Endodermal cell (in vitro differentiated cells): ENCODE results near the gene UBL4B. TPM values are rescaled to one million over a fixed set of nuclear protein-coding genes. Genes with fewer than 3 reads are reported as not detected.

ENCODE experiments used
- DNase-seq: peaks from one replicate; pipeline ENCODE4 v3.0.0-alpha.2; 2017
- H3K27ac ChIP-seq: 2 replicates; pipeline ENCODE4 v1.5.1; 2013; ENCODE audit warnings: mild to moderate bottlenecking, low read depth, low read length, moderate library complexity
- H3K27me3 ChIP-seq: 2 replicates; pipeline ENCODE4 v1.6.1; 2013; ENCODE audit warnings: mild to moderate bottlenecking, low read length, moderate library complexity; ENCODE audit not compliant: insufficient read depth, control insufficient read depth, poor library complexity, severe bottlenecking
- H3K36me3 ChIP-seq: 2 replicates; pipeline ENCODE4 v1.7.0; 2013; ENCODE audit warnings: mild to moderate bottlenecking, low read length, moderate library complexity; ENCODE audit not compliant: control insufficient read depth, insufficient read depth
- H3K4me1 ChIP-seq: one replicate; pipeline ENCODE4 v1.7.0; 2013; ENCODE audit warnings: low read length; ENCODE audit not compliant: control insufficient read depth, insufficient read depth
- H3K4me3 ChIP-seq: 2 replicates; pipeline ENCODE4 v1.5.1; 2013; ENCODE audit warnings: mild to moderate bottlenecking, low read length, moderate library complexity
- H3K9ac ChIP-seq: 2 replicates; pipeline ENCODE4 v1.6.1; 2013; ENCODE audit warnings: mild to moderate bottlenecking, low read length, moderate library complexity; ENCODE audit not compliant: poor library complexity, severe bottlenecking; ENCODE audit errors: extremely low read depth
- H3K9me3 ChIP-seq: 2 replicates; pipeline ENCODE4 v1.6.1; 2013; ENCODE audit warnings: mild to moderate bottlenecking, low read length, moderate library complexity; ENCODE audit not compliant: control insufficient read depth
- H3K27ac Mint-ChIP-seq: 2 replicates; pipeline ENCODE4 v1.8.0; 2020; ENCODE audit warnings: mixed read lengths
- H3K27me3 Mint-ChIP-seq: 2 replicates; pipeline ENCODE4 v1.8.0; 2021; ENCODE audit warnings: mild to moderate bottlenecking, mixed read lengths; ENCODE audit not compliant: insufficient read depth
- H3K36me3 Mint-ChIP-seq: 2 replicates; pipeline ENCODE4 v1.8.0; 2020; ENCODE audit warnings: low read depth, mixed read lengths
- H3K4me1 Mint-ChIP-seq: 2 replicates; pipeline ENCODE4 v1.8.0; 2020; ENCODE audit warnings: mixed read lengths
- H3K4me3 Mint-ChIP-seq: 2 replicates; pipeline ENCODE4 v1.8.0; 2020; ENCODE audit warnings: mild to moderate bottlenecking, moderate library complexity, mixed read lengths
- H3K9me3 Mint-ChIP-seq: 2 replicates; pipeline ENCODE4 v1.8.0; 2020; ENCODE audit warnings: mild to moderate bottlenecking, mixed read lengths
- CTCF ChIP-seq: fragments of 200-600 bp; sonication (generic); conservative IDR thresholded peaks from 2 replicates; pipeline ENCODE4 v1.5.0; 2021; ENCODE audit warnings: antibody characterized with exemption, mild to moderate bottlenecking
- whole genome bisulfite sequencing, 2 experiments: methylation state at CpG; one replicate each; pipeline versions ENCODE4 v1.1.5 to v1.1.7; 2013; ENCODE audit warnings: missing lambda C conversion rate in 2 of 2, mixed read lengths in 1 of 2; ENCODE audit not compliant: insufficient coverage in 1 of 2, insufficient read length in 1 of 2; 5-methylcytosine and 5-hydroxymethylcytosine counted together
- total RNA-seq, 2 donors: library from RNA; stranded (reverse); fragmentation: NEBNext Ultra II Directional in 1 of 2; extraction: Animal tissue kit (Norgen Biotek cat#: 25700) in 1 of 2; gene quantifications; 2 replicates in 1 of 2; 3 replicates in 1 of 2; pipeline ENCODE4 v1.2.1, GENCODE V29; 2021

Gene UBL4B
- total RNA-seq, 2 donors from 2014 or later = not detected

- peaks cover 54% of the 10 kb centered on the region for H3K27me3 ChIP-seq
- H3K4me1 Mint-ChIP-seq = no peaks in the 10 kb centered on the region
- no peaks in the 10 kb centered on the region for H3K9me3 ChIP-seq
- H3K36me3 Mint-ChIP-seq = no peaks in the 10 kb centered on the region
- peaks cover 56% of the 10 kb centered on the region for H3K27me3 Mint-ChIP-seq
- H3K27ac ChIP-seq = no peak overlapping the region
- TF ChIP-seq CTCF = no peak
- WGBS, 2 experiments = 78 to 82% methylated on average over 5 of the region's 5 CpGs
- no peak overlapping the region for H3K27ac Mint-ChIP-seq
- no peak overlapping the region for H3K4me3 ChIP-seq
- no peaks in the 10 kb centered on the region for H3K4me1 ChIP-seq
- no peaks in the 10 kb centered on the region for H3K9me3 Mint-ChIP-seq
- no peak for DNase-seq
- no peak overlapping the region for H3K4me3 Mint-ChIP-seq
- H3K36me3 ChIP-seq = no peaks in the 10 kb centered on the region
- no peak overlapping the region for H3K9ac ChIP-seq
Measured at GRCh38 chr1:110158261-110158660, 46.0 kb downstream of the UBL4B start.

DNA sequence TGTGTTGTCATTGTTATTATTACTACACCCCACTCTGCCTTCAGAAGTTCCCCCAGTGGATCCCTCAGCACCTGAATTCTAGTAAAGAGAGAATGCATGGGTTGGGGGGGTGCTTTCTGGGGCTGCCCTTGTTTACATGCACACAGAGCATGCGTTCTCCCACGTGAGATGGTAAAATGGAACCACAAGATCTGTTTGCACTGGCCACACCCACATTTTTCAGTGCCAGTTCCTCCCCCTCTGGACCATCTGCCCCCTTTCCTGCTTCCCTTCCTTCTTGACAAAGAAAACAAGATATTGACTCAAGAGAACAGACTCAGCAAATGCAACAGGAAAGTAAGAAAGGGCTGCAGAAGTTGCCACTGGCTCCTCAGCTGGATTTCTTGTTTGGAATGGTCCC lies 46.9 kb downstream of the UBL4B start:
- no peaks in the 10 kb centered on the region for H3K36me3 Mint-ChIP-seq

GRCh38 chr1:110160538-110161100 lies 48.4 kb downstream of the UBL4B start:
- H3K27me3 Mint-ChIP-seq = peaks cover 32% of the 10 kb centered on the region

More for the DNA sequence above, 46.9 kb downstream of the UBL4B start:
- Histone ChIP-seq H3K9me3 (no peaks in the 10 kb centered on the region), H3K9ac (no peak overlapping the region), H3K4me1 (no peaks in the 10 kb centered on the region), H3K36me3 (no peaks in the 10 kb centered on the region), H3K27ac (no peak overlapping the region), H3K27me3 (peaks cover 45% of the 10 kb centered on the region), H3K4me3 (no peak overlapping the region)
- DNase-seq = no peak
- Mint-ChIP-seq H3K9me3 (no peaks in the 10 kb centered on the region), H3K27me3 (peaks cover 47% of the 10 kb centered on the region), H3K4me3 (no peak overlapping the region), H3K27ac (no peak overlapping the region), H3K4me1 (no peaks in the 10 kb centered on the region)
- WGBS, 2 experiments = 68 to 88% methylated on average over 2 of the region's 2 CpGs
- no peak for TF ChIP-seq CTCF

More at GRCh38 chr1:110160538-110161100, 48.4 kb downstream of the UBL4B start:
- no peak for TF ChIP-seq CTCF
- Mint-ChIP-seq H3K36me3 (no peaks in the 10 kb centered on the region), H3K4me1 (no peaks in the 10 kb centered on the region), H3K9me3 (no peaks in the 10 kb centered on the region), H3K27ac (no peak overlapping the region), H3K4me3 (no peak overlapping the region)
- 78 to 94% methylated on average over 8 to 10 of the region's 10 CpGs for WGBS, 2 experiments
- Histone ChIP-seq H3K9me3 (no peaks in the 10 kb centered on the region), H3K27me3 (peaks cover 31% of the 10 kb centered on the region), H3K4me1 (no peaks in the 10 kb centered on the region), H3K4me3 (no peak overlapping the region), H3K27ac (no peak overlapping the region), H3K36me3 (no peaks in the 10 kb centered on the region), H3K9ac (no peak overlapping the region)
- DNase-seq = no peak
